Measurements from ENCODE around the gene CEP350.
"Not testable (repeated sequence)": the region's sequence is repeated elsewhere in the genome, so short reads cannot be mapped to it uniquely, and the experiment has no call there.

The CEP350 gene

DNA sequence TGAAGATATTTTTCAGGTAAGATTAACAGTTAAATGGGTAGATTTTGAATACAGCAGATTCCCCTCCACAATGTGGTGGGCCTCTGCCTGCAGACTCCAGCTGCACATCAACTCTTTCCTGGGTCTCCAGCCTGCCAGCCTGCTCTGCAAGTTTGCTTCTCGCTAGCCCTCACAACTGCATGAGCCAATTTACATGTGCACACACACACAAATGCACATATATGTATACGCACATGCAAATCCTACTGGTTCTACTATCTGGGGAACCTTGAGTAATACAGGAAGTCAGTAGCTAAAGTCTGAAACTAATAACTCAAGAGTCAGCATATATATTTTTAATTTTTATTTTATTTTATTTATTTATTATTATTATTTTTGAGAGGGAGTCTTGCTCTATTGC is 165.2 kb downstream of the CEP350 start:
- TF ChIP-seq, protein P1, sequence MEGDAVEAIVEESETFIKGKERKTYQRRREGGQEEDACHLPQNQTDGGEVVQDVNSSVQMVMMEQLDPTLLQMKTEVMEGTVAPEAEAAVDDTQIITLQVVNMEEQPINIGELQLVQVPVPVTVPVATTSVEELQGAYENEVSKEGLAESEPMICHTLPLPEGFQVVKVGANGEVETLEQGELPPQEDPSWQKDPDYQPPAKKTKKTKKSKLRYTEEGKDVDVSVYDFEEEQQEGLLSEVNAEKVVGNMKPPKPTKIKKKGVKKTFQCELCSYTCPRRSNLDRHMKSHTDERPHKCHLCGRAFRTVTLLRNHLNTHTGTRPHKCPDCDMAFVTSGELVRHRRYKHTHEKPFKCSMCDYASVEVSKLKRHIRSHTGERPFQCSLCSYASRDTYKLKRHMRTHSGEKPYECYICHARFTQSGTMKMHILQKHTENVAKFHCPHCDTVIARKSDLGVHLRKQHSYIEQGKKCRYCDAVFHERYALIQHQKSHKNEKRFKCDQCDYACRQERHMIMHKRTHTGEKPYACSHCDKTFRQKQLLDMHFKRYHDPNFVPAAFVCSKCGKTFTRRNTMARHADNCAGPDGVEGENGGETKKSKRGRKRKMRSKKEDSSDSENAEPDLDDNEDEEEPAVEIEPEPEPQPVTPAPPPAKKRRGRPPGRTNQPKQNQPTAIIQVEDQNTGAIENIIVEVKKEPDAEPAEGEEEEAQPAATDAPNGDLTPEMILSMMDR (IDR thresholded peaks at IDR 0.05; ENCODE audit: extremely low read depth, insufficient read depth, missing control alignments): no peak
- in situ Hi-C loops (cut with MboI; ENCODE audit: low pct_unique_long_range_greater_than_20kb, low sequenced_read_pairs, unreplicated experiment): no loop called here
- no peak for DNase-seq (ENCODE audit: low spot score)

DNA sequence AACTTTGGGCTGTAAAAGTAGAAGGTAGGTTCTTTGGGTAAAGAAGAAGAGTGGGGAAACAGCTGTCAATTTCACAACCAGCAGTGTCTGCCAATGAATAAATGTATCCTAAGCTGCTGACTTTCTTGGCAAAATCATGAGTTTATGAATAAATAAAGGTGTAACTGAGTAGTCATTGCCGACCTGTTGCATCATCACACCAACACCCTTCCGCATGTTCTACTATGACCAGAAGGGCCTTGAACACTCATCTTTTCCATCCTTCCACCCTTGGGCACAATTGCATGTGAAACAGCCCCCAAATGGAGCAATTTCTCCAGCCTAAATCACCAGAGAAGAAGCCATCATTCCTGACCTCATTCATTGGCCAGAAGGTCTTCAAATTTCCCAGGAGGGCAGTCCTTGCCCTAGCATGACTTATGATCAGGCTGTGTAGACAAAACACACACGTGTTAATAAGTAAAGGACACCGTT is 168.9 kb downstream of the CEP350 start:
- in situ Hi-C loops (cut with MboI; ENCODE audit: low pct_unique_long_range_greater_than_20kb, low sequenced_read_pairs, unreplicated experiment): no loop called here

DNA sequence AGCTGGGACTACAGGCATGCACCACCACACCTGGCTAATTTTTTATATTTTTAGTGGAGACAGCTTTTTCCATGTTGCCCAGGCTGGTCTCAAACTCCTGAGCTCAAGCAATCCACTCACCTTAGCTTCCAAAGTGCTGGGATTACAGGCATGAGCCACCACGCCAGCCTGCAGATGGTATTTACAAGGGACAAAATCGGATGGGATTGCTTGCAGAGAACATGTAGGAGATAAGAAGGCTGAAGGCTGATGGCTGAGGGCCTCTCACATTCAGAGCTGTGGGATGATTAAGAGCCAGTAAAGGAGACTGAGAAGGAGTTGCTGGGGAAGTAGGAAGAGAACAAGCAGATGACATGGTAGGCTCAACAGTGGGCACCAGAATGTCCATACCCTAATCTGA is 176.0 kb downstream of the CEP350 start:
- in situ Hi-C loops (cut with MboI; ENCODE audit: low pct_unique_long_range_greater_than_20kb, low sequenced_read_pairs, unreplicated experiment): no loop called here
- TF ChIP-seq, protein P1 (IDR thresholded peaks at IDR 0.05; ENCODE audit: extremely low read depth, insufficient read depth, missing control alignments): no peak
- DNase-seq (ENCODE audit: low spot score): no peak

More for the DNA sequence above, 168.9 kb downstream of the CEP350 start:
- TF ChIP-seq, protein P1 (IDR thresholded peaks at IDR 0.05; ENCODE audit: extremely low read depth, insufficient read depth, missing control alignments): no peak
- no peak for DNase-seq (ENCODE audit: low spot score)

DNA sequence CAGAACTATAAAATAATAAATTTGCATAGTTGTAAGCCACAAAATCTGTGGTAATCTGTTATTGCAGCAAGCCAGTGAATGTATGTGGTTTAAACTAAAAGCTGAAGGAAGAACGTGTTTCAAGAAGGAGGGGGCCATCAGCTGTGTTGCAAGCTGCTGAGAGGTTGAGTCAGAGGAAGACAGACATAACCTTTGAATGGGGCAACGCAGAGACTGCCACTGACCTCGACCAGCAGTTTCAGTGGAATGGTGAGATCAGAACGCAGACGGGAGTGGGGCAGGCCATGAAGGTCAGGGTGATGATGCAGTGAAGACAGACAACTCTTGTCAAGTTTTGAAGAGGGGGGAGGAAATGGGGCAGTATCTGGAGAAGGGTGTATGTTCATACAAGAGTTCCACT is 176.9 kb downstream of the CEP350 start:
- TF ChIP-seq, protein P1 (IDR thresholded peaks at IDR 0.05; ENCODE audit: extremely low read depth, insufficient read depth, missing control alignments): no peak
- no peak for DNase-seq (ENCODE audit: low spot score)
- in situ Hi-C loops (cut with MboI; ENCODE audit: low pct_unique_long_range_greater_than_20kb, low sequenced_read_pairs, unreplicated experiment): no loop called here

DNA sequence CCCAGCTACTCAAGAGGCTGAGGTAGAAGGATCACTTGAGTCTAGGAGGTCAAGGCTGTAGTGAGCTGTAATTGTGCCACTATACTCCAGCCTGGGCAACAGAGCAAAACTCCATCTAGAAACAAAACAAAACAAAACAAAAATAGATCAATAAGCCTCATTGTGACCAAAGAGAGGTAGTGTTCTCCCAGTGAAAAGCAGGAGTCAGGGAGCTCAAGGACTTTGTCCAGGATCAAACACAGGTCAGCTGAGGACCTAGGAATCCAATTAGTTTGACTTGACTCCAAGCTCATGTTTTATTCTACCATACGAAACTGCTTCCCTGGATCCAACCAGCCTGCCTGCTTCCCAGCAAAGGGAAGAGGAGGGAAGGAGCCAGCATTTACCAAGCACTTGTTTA is 178.6 kb downstream of the CEP350 start:
- TF ChIP-seq, protein P1 (IDR thresholded peaks at IDR 0.05; ENCODE audit: extremely low read depth, insufficient read depth, missing control alignments): no peak
- no peak for DNase-seq (ENCODE audit: low spot score)
- in situ Hi-C loops (cut with MboI; ENCODE audit: low pct_unique_long_range_greater_than_20kb, low sequenced_read_pairs, unreplicated experiment): no loop called here

DNA sequence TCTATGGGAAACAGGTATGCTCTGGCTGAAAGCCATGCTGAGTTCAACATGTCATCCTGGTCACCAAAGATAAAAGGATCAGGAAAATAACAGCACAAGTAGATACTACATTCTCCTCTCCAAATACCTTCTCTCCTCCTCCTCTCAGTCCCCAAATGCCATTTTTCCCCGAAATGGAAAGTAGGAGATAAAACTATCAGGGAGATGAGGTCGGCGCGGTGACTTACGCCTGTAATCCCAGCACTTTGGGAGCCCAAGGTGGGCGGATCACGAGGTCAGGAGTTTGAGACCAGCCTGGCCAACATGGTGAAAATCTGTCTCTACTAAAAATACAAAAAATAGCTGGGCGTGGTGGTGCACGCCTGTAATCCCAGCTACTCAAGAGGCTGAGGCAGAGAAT is 179.1 kb downstream of the CEP350 start:
- DNase-seq (ENCODE audit: low spot score); in situ Hi-C loops (cut with MboI; ENCODE audit: low pct_unique_long_range_greater_than_20kb, low sequenced_read_pairs, unreplicated experiment): not testable (repeated sequence)

DNA sequence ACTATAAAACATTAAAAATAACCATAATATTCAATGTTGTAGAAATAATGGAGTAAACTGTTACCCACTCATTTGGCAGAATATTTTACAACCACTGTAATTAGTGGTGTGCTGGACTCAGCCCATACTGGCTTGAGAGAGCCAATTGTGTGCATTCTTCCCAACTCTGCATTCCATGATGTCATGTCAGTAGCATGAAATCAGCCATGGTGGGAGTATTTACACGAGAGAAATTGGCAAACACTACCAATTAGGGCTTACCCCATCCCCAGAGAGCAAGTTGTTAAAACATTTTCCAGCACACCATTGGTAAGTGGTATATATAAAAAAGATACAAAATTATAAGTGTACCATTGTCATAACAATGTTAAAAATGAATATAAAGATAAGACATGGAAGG is 180.9 kb downstream of the CEP350 start:
- in situ Hi-C loops (cut with MboI; ENCODE audit: low pct_unique_long_range_greater_than_20kb, low sequenced_read_pairs, unreplicated experiment): no loop called here
- no peak for DNase-seq (ENCODE audit: low spot score)
- TF ChIP-seq, protein P1 (IDR thresholded peaks at IDR 0.05; ENCODE audit: extremely low read depth, insufficient read depth, missing control alignments): no peak
